ENCODE data around the gene LDHD. TPM values are rescaled to one million over a fixed set of nuclear protein-coding genes. Genes with fewer than 3 reads are reported as not detected.

The LDHD gene
- total and polyA plus RNA-seq, 12 donors = 2.4 to 46.0 (median 19.6) TPM

GRCh38 chr16:75072239-75072947 is 44.2 kb downstream of the LDHD start:
- Histone ChIP-seq H3K4me3 (no peak overlapping the region), H3K36me3 (replicated peaks in 1 of 2) (no peaks in the 10 kb centered on the region), H3K9me3 (replicated peaks in 1 of 3) (no peaks in the 10 kb centered on the region), H3K4me1 (replicated peaks in 1 of 2) (peaks cover 0 to 7% of the 10 kb centered on the region in 2 donors), H3K27me3 (no peaks in the 10 kb centered on the region), H3K27ac (no peak overlapping the region)
- no peak for DNase-seq
- TF ChIP-seq POLR2A (IDR thresholded peaks at IDR 0.05) = no peak
- TF ChIP-seq CTCF (IDR thresholded peaks at IDR 0.05) = no peak
- intact Hi-C loops (cut with DNase I) = no loop called here
- WGBS, 4 donors = 93 to 100% (median 95%) methylated on average over 2 of the region's 2 CpGs

GRCh38 chr16:75071621-75072020 is 45.0 kb downstream of the LDHD start:
- TF ChIP-seq CTCF (IDR thresholded peaks at IDR 0.05) = no peak
- no peak for TF ChIP-seq POLR2A (IDR thresholded peaks at IDR 0.05)
- DNase-seq = no peak
- no peak overlapping the region for H3K27ac ChIP-seq
- intact Hi-C loops (cut with DNase I) = no loop called here
- H3K4me3 ChIP-seq = no peak overlapping the region
- H3K36me3 ChIP-seq (replicated peaks in 1 of 2) = no peaks in the 10 kb centered on the region
- H3K9me3 ChIP-seq (replicated peaks in 1 of 3) = no peaks in the 10 kb centered on the region
- no peaks in the 10 kb centered on the region for H3K27me3 ChIP-seq
- H3K4me1 ChIP-seq (replicated peaks in 1 of 2) = peaks cover 0 to 7% of the 10 kb centered on the region in 2 donors
- WGBS, 4 donors = 90 to 97% (median 95%) methylated on average over 3 of the region's 3 CpGs

- intact Hi-C loops (cut with DNase I) = no loop called here
- no peak overlapping the region for H3K27ac ChIP-seq
These were observed 46.4 kb downstream of the LDHD start for GRCh38 chr16:75070012-75070841.

More at GRCh38 chr16:75070012-75070841, 46.4 kb downstream of the LDHD start:
- peak in 4 of 7 donors; percentile 20 to 72 (median 37) for DNase-seq
- 71 to 84% (median 80%) methylated on average over 11 of the region's 11 CpGs for WGBS, 4 donors
- no peak for TF ChIP-seq CTCF (IDR thresholded peaks at IDR 0.05)
- TF ChIP-seq POLR2A (IDR thresholded peaks at IDR 0.05) = no peak
- H3K4me3 ChIP-seq = no peak overlapping the region
- H3K36me3 ChIP-seq (replicated peaks in 1 of 2) = no peaks in the 10 kb centered on the region
- no peaks in the 10 kb centered on the region for H3K27me3 ChIP-seq
- peaks cover 0 to 3% of the 10 kb centered on the region in 2 donors for H3K4me1 ChIP-seq (replicated peaks in 1 of 2)
- H3K9me3 ChIP-seq (replicated peaks in 1 of 3) = no peaks in the 10 kb centered on the region
